WTC11 (cell line): Measurements from ENCODE around the gene MED4. TPM values are rescaled to one million over a fixed set of nuclear protein-coding genes. Genes with fewer than 3 reads are reported as not detected.

ENCODE experiments used
- ATAC-seq: fragments of 200-7000 bp; cut with Tn5 transposase; 2 replicates; pipeline ENCODE4 v1.10.0; 2021; ENCODE audit warnings: mild to moderate bottlenecking, moderate library complexity
- CTCF ChIA-PET: fragments of 300-600 bp; sonication (Branson Sonifier 250); formaldehyde crosslinking; loops from one replicate; lab custom pipeline; 2021; ENCODE audit warnings: antibody characterized with exemption; lab: Charles Lee
- POLR2A ChIA-PET: fragments of 350-600 bp; sonication (Branson Sonifier 250); formaldehyde crosslinking; loops from one replicate; lab custom pipeline; 2021; ENCODE audit warnings: antibody characterized with exemption; lab: Charles Lee
- DNase-seq: peaks from one replicate; pipeline ENCODE4 v3.0.0; 2021; ENCODE audit warnings: low spot score
- H3K27ac Mint-ChIP-seq: 2 replicates; pipeline ENCODE4 v1.8.0; 2021; ENCODE audit warnings: mixed read lengths
- H3K27me3 Mint-ChIP-seq: 2 replicates; pipeline ENCODE4 v1.8.0; 2021; ENCODE audit warnings: low read depth, mild to moderate bottlenecking, moderate library complexity, mixed read lengths
- H3K36me3 Mint-ChIP-seq: 2 replicates; pipeline ENCODE4 v1.8.0; 2021; ENCODE audit warnings: mixed read lengths
- H3K4me1 Mint-ChIP-seq: 2 replicates; pipeline ENCODE4 v1.8.0; 2022; ENCODE audit warnings: mixed read lengths
- H3K4me3 Mint-ChIP-seq: 2 replicates; pipeline ENCODE4 v1.8.0; 2021; ENCODE audit warnings: mild to moderate bottlenecking, moderate library complexity, mixed read lengths
- H3K9me3 Mint-ChIP-seq: 2 replicates; pipeline ENCODE4 v1.8.0; 2021; ENCODE audit warnings: mixed read lengths
- ATF1 ChIP-seq: sonication (generic); formaldehyde crosslinking; IDR thresholded peaks from 2 replicates; pipeline ENCODE4 v1.8.1; 2023; ENCODE audit warnings: mild to moderate bottlenecking, moderate library complexity, missing genetic modification reagents
- E2F4 ChIP-seq: sonication (generic); formaldehyde crosslinking; IDR thresholded peaks from 2 replicates; pipeline ENCODE4 v1.8.1; 2022; ENCODE audit warnings: low read depth, mild to moderate bottlenecking, moderate library complexity, missing genetic modification reagents, borderline replicate concordance
- ELF4 ChIP-seq: sonication (generic); formaldehyde crosslinking; IDR thresholded peaks from 2 replicates; pipeline ENCODE4 v1.8.1; 2022; ENCODE audit warnings: low read depth, mild to moderate bottlenecking, moderate library complexity, missing genetic modification reagents
- ETV6 ChIP-seq: sonication (generic); formaldehyde crosslinking; IDR thresholded peaks from 2 replicates; pipeline ENCODE4 v1.8.1; 2022; ENCODE audit warnings: mild to moderate bottlenecking, missing genetic modification reagents
- FOXP4 ChIP-seq: sonication (generic); formaldehyde crosslinking; IDR thresholded peaks from 2 replicates; pipeline ENCODE4 v1.8.0; 2022; ENCODE audit warnings: mild to moderate bottlenecking, missing genetic modification reagents
- GABPB1 ChIP-seq: sonication (generic); formaldehyde crosslinking; IDR thresholded peaks from 2 replicates; pipeline ENCODE4 v1.8.1; 2023; ENCODE audit warnings: mild to moderate bottlenecking, missing genetic modification reagents
- HMGXB4 ChIP-seq: sonication (generic); formaldehyde crosslinking; IDR thresholded peaks from 2 replicates; pipeline ENCODE4 v1.8.1; 2023; ENCODE audit warnings: mild to moderate bottlenecking, moderate library complexity, missing genetic modification reagents
- IRF2 ChIP-seq: sonication (generic); formaldehyde crosslinking; IDR thresholded peaks from 2 replicates; pipeline ENCODE4 v1.8.0; 2022; ENCODE audit warnings: low read depth, missing genetic modification reagents, borderline replicate concordance
- MLX ChIP-seq: sonication (generic); formaldehyde crosslinking; IDR thresholded peaks from 2 replicates; pipeline ENCODE4 v1.8.1; 2023; ENCODE audit warnings: mild to moderate bottlenecking, missing genetic modification reagents, moderate library complexity
- MYBL2 ChIP-seq: sonication (generic); formaldehyde crosslinking; IDR thresholded peaks from 2 replicates; pipeline ENCODE4 v1.8.1; 2023; ENCODE audit warnings: mild to moderate bottlenecking, moderate library complexity, missing genetic modification reagents
- PREB ChIP-seq: sonication (generic); formaldehyde crosslinking; IDR thresholded peaks from 2 replicates; pipeline ENCODE4 v1.8.1; 2022; ENCODE audit warnings: mild to moderate bottlenecking, missing genetic modification reagents, moderate library complexity, borderline replicate concordance
- RORB ChIP-seq: fragments of 250-450 bp; sonication (Bioruptor Pico); IDR thresholded peaks from 2 replicates; pipeline ENCODE4 v1.9.0; 2021; ENCODE audit warnings: mild to moderate bottlenecking
- SMAD4 ChIP-seq: sonication (generic); formaldehyde crosslinking; IDR thresholded peaks from 2 replicates; pipeline ENCODE4 v1.8.0; 2022; ENCODE audit warnings: mild to moderate bottlenecking, missing genetic modification reagents
- ZBTB43 ChIP-seq: sonication (generic); formaldehyde crosslinking; IDR thresholded peaks from 2 replicates; pipeline ENCODE4 v1.8.1; 2023; ENCODE audit warnings: mild to moderate bottlenecking, missing genetic modification reagents
- ZNF138 ChIP-seq: sonication (generic); formaldehyde crosslinking; conservative IDR thresholded peaks from 2 replicates; pipeline ENCODE4 v1.8.1; 2022; ENCODE audit warnings: mild to moderate bottlenecking, moderate library complexity, missing genetic modification reagents
- ZNF232 ChIP-seq: sonication (generic); formaldehyde crosslinking; IDR thresholded peaks from 2 replicates; pipeline ENCODE4 v1.8.0; 2022; ENCODE audit warnings: mild to moderate bottlenecking, missing genetic modification reagents
- ZNF263 ChIP-seq: sonication (generic); formaldehyde crosslinking; IDR thresholded peaks from 2 replicates; pipeline ENCODE4 v1.8.1; 2022; ENCODE audit warnings: low read depth, mild to moderate bottlenecking, moderate library complexity, missing genetic modification reagents
- ZNF396 ChIP-seq: fragments of 250-450 bp; sonication (Bioruptor Pico); IDR thresholded peaks from 2 replicates; pipeline ENCODE4 v1.8.0; 2021; ENCODE audit warnings: mild to moderate bottlenecking, moderate library complexity, borderline replicate concordance
- total RNA-seq: library from RNA; stranded (reverse); gene quantifications from 3 replicates; pipeline ENCODE4 v1.2.3, GENCODE V29; 2021

The MED4 gene
- total RNA-seq, 1 experiment from 2014 or later: 48.1 TPM

GRCh38 chr13:48068952-48069351 lies 26.0 kb downstream of the MED4 start:
- ChIA-PET POLR2A (no interaction called here), CTCF (no interaction called here)
- Mint-ChIP-seq H3K4me1 (no peaks in the 10 kb centered on the region), H3K9me3 (peaks cover 94% of the 10 kb centered on the region), H3K27ac (no peak overlapping the region), H3K36me3 (peaks cover 100% of the 10 kb centered on the region), H3K27me3 (peaks cover 12% of the 10 kb centered on the region), H3K4me3 (no peak overlapping the region)
- DNase-seq (no peak), ATAC-seq (no peak)
- no peak for TF ChIP-seq ZBTB43 (CRISPR knock-in tag)
- no peak for TF ChIP-seq MYBL2 (CRISPR knock-in tag)
- TF ChIP-seq MLX (CRISPR knock-in tag): no peak
- TF ChIP-seq ZNF263 (CRISPR knock-in tag): no peak
- TF ChIP-seq HMGXB4: no peak
- no peak for TF ChIP-seq ATF1 (CRISPR knock-in tag)
- TF ChIP-seq IRF2: no peak
- TF ChIP-seq ELF4: no peak
- no peak for TF ChIP-seq ETV6
- TF ChIP-seq ZNF396 (CRISPR knock-in tag): no peak
- TF ChIP-seq ZNF232 (CRISPR knock-in tag): no peak
- no peak for TF ChIP-seq RORB
- TF ChIP-seq E2F4 (CRISPR knock-in tag): no peak
- no peak for TF ChIP-seq SMAD4 (CRISPR knock-in tag)

GRCh38 chr13:48068036-48068435 lies 26.9 kb downstream of the MED4 start:
- Mint-ChIP-seq H3K27me3 (peaks cover 12% of the 10 kb centered on the region), H3K4me1 (no peaks in the 10 kb centered on the region), H3K36me3 (peaks cover 99% of the 10 kb centered on the region), H3K9me3 (peaks cover 85% of the 10 kb centered on the region), H3K4me3 (no peak overlapping the region), H3K27ac (no peak overlapping the region)
- ATAC-seq (no peak), DNase-seq (no peak)
- TF ChIP-seq ZNF138 (CRISPR knock-in tag) (no peak), PREB (CRISPR knock-in tag) (no peak), ELF4 (no peak), FOXP4 (CRISPR knock-in tag) (no peak), GABPB1 (no peak), ATF1 (CRISPR knock-in tag) (no peak), MYBL2 (CRISPR knock-in tag) (no peak)
- POLR2A ChIA-PET: no interaction called here
- CTCF ChIA-PET: no interaction called here
